Putamen (tissue), 1 donor: ENCODE results near the gene ONECUT3.
"Not testable (repeated sequence)": the region's sequence is repeated elsewhere in the genome, so short reads cannot be mapped to it uniquely, and the experiment has no call there.

Source experiments
- DNase-seq: peaks from one replicate; pipeline ENCODE4 v3.0.0-alpha.2; 2016; ENCODE audit warnings: low spot score

ONECUT3 gene

GRCh38 chr19:1755467-1756171 is 2.3 kb downstream of the ONECUT3 start:
- DNase-seq: no peak

DNA sequence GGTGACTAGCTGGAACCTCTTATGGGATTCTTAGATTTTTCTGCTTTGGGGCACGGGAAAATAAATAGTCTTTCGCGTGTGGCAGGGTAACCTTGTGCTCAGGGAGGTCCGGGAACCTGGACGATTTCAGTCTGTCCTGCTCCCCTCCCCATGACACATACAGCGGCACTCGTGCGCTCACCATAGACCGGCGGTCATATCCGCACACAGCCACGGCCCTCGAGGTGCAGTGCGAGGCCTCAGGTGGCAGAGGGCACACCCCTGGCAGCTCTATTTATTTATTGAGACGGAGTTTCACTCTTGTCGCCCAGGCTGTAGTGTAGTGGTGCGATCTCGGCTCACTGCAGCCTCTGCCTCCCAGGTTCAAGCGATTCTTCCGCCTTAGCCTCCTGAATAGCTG is 3.0 kb downstream of the ONECUT3 start:
- DNase-seq: no peak

DNA sequence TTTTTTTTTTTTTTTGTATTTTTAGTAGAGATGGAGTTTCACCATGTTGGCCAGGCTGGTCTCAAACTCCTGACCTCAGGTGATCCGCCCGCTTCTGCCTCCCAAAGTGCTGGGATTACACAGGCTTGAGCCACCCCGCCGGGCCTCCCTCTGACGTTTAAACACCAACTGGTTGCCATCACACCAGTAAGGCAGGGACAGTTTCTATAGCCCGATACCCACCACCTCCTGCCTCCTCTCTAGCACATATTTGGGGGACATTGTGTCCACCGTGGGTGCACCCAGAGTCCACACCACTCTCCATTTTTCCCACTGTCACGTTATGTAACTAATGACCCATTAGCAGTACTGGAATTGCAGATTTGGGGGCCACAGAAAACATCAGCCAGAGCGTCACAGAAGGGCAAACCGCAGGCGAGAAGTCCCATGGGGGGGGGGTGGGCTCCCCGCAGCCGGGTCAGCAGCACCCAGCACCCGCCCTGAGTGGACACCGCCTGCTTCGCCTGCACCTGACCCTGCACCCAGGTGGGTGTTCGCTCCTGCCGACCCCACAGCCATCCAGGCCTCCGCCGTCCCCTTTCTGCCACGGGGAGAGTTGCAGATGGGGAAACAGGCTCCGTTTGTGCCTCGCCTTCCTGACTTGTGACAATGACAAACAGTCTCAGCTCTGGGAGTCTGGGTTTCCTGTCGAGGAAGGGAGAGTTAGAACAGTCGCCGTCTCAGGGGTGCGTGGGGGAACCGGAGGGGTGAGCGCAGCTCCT is 3.6 kb downstream of the ONECUT3 start:
- no peak for DNase-seq

GRCh38 chr19:1757468-1758230 is 4.3 kb downstream of the ONECUT3 start:
- DNase-seq: no peak

DNA sequence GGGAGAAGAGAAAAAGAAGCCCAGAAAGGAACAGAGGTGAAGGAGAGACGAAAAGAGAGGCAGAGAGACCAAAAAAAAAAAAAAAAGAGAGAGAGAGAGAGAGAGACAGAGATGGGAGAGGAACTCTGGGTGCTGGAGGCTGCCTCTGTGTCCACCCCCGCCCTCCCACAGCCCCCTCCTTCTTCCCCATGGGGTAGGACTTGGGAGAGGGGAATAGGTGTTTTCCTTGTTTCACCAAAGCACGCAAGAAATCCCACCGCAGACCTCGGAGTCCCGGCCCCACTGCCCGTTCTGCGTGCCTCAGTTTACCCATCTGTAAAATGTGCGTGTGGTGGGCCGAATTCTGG is 4.9 kb downstream of the ONECUT3 start:
- no peak for DNase-seq

DNA sequence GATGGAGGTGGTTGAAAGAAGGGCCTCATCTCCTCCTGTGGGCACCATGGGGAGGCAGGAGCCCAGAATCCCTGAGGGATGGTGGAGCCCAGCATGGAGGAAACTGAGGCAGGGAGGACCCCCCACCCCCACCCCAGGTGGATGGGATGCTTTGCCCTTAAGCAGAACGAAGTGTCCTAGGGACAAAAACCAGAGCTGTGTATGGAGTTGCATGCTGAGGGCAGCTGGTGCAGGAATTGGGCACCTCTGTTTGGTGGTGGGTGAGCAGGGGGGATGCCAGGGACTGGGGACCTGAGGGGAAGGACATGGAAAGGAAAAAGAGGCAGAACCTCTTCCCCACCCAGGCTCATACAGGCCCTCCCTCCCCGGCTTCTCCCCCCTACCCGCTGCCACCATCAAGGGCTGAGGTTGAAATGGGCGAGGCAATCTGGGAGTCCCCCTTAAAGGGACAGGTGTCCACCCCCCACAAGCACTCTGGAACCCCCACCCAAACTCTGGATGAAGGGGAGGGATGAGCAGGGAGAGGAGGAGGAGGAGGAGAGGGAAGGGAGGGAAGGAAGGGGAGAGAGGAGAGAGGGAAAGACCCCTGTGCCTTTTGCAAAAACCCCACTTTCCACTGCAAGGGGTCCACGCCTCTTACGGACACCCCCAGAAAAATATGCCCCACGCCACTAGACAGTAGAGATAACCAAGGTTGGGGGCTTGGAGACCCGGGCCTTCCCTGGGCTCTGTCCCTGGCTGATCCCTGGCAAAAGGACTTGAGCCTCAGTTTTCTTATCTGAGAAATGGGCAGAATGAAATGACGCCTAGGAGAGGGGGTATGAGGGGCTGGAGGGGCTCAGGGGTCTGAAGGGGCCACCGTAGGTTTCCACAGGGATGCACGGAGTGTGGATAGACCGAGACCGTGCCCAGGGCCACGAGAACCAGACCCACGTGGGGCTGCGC is 5.9 kb downstream of the ONECUT3 start:
- DNase-seq: no peak

DNA sequence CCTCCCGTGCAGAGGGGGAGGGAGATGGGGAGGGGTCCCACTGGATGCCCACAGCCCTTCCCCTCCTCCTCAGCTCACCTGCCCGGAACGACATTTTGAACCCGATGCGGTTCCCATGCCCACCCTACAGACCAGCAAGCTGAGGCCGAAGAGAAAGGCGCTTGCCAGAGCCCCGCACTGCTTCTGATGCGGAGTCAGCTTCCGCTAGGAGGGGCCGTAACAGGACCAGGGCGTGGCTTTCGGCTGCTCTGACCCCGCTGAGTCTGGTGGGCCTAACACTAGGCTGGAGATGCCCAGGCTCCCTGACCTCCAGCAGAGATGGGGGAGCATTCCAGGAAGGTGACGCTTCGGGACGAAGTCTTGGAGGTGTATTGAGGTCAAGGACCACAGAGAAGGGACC is 6.7 kb downstream of the ONECUT3 start:
- DNase-seq: no peak

DNA sequence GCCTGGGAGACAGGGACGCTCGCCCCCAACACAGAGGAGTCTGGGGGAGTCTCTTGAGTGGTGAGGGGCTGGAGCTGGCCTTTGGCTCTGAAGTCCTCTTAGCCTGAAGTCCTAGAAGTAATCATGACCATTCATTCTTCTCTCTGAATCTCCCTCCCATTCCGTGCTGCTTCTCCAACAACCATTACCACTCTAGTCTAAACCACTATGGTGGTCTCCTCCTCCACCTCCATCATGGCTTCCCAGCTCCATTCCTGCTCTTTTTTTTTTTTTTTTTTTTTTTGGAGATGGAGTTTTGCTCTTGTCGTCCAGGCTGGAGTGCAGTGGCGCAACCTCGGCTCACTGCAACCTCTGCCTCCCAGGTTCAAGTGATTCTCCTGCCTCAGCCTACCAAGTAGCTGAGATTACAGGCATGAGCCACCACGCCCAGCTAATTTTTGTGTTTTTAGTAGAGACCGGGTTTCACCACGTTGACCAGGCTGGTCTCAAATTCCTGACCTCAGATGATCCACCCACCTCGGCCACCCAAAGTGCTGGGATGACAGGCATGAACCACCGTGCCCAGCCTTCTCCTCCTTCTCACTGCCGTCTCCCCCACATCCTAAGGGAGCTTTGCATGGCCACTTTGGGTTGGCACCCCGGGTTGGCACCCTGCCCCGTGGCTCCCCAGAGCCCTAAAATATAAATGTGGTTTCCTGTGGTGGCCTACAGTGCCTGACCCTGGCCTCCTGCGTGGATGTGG is 7.7 kb downstream of the ONECUT3 start:
- not testable (repeated sequence) for DNase-seq

GRCh38 chr19:1761528-1762242 is 8.4 kb downstream of the ONECUT3 start:
- no peak for DNase-seq

DNA sequence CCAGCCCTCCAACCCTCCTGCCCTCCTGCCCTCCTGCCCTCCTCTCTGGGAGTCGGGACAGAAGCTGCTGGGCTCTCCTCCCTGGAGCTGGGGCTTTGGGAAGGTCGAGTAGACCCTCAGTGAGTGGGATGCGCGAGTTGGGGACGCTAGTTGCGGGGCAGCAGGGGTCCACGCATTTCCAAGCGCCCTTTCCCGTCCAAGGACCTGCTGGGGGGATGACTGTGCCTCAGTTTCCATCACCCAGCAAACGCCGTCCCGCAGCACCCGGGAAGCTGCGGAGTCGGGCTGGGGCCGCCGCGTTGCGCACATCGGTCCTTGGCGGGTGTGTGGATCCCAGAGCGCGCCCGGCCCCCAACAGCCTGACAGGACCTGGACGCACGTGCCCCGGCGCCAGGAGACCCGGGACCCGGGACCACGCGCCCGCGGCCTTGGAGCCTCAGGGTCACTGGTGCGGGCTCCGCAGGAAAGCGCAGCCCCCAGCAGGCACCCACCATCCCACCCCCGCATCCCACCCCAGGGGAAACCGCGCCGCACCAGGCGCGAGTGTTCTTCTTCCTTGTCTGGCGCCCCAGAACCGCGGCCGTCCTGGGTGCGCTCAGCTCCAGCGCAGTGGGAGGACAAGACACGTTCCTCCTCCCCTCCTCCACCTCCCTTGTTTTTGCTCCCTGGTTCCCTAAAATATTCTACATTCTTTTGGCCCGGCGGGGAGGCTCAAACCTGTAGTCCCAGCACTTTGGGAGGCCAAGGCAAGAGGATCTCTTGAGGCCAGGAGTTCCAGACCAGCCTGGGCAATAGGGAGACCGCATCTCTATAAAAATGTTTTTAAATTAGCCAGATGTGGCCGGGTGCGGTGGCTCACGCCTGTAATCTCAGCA is 9.2 kb downstream of the ONECUT3 start:
- no peak for DNase-seq

DNA sequence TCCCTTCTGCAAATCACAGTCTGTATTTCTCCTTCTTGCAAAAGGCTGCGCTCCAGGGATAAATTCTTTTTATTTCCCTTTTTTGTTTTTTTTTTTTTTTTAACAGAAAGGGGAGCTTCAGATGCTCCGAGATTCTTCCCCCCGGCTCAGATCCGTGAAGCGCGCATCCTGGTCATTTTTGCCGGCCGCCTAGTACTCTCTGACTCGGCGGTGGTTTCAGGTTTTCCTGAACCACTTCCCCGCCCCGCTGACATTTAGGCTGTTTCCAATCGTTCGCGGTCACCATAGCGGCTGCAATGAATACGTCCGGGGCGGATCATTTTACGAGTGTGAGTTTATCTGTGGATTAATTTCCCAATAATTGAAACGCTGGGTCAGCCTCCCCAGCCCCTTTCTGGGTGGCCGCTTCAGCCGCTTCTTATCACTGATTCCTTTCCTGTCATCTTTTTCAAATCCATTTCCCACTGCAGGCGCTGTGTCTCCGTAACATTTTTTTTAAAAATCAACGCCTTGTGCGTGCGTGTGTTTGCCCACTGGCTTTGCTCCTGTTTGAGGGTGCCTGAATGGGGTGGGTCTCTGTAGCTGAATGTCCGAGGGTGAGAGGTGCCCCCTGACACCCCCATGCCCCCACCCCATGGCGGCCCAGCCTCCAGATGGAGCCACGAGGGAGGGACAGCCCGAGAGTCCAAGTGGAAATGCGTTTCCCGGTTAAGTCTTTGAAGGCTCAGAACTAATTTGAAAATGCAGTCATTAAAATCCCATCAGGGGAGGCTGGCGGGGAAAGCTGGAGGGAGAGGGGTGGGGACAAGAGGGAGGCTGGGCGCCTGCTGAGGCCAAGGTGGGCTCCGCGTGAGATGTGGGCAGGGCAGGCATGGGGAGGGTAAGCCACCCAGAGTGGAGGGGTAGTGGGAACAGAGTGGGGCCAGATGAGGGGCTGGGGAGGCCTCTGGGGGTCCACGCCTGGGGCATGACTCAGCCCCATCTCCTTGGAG is 10.6 kb downstream of the ONECUT3 start:
- no peak for DNase-seq

- no peak for DNase-seq
Observed at GRCh38 chr19:1764729-1765128, 11.4 kb downstream of the ONECUT3 start.

DNA sequence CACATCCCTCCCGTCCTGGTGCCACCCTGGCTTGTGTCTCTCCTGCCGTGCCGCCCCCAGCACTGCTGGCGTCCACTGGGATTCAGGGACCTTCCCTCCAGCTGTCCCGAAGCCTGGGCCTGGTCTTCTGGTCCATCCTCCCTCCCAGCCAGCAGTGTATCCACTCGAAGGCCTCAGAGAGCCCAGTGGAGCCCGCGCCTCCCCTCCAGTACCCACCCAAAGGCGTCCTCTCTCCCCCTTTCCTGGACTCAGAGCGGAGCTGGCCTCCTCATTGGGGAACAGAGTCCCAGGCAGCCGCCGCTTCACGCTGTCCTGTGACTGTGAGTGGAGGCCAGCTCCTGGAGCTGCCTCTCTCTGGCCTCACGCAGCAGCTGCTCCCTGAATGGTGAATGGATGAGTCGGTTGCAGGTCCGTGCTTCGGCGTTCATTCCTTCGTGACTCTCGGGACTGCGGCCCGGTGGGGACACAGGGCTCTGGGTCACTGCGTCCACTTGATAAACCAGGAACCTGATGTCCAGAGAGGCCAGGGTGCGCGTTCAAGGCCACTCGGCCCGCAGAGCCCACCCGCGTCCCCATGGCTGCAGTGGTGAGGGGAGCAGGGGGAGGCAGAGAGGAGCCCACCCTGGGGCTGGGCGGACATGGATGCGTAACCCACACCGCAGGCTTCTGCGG is 12.1 kb downstream of the ONECUT3 start:
- no peak for DNase-seq

- no peak for DNase-seq
Observed at GRCh38 chr19:1765904-1766799, 12.8 kb downstream of the ONECUT3 start.

DNA sequence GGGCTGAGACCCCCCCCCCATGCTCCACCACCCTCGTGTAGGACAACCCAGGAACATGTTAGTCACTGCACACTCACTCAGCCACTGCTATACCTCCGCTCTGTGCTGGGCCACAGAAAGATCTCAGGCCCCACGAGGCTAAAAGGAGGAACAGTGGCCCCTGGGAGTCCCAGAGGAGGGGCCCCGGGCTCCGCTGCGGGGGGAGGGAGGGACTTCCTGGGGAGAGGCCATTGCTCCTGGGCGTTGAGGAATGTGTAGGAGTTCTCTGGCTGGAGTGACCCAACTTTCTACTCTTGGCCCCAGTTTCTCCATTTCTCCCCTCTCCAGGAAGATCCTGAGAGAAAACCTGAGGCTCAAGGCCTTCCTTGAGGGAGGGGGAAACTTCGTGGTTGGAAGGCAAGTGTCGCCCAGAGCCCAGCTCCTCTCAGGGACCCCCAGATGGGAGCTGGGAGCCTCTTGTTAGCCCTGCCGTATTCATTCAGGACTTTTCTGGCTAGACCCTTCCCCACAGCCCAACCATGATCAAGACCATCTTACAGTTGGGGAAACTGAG is 13.6 kb downstream of the ONECUT3 start:
- DNase-seq: no peak

- no peak for DNase-seq
Observed at GRCh38 chr19:1767464-1767933, 14.2 kb downstream of the ONECUT3 start.
